Transverse colon (tissue), 4 donors: ENCODE data around the gene ZNF850. TPM values are rescaled to one million over a fixed set of nuclear protein-coding genes. Genes with fewer than 3 reads are reported as not detected.

Experiments used
- DNase-seq: peaks from one replicate; pipeline ENCODE4 v3.0.0-alpha.2; 2019
- H3K27ac ChIP-seq, 4 donors: fragments of 200-600 bp; sonication (generic); 2 replicates each; pipeline ENCODE4 v1.5.1; 2016 to 2018; ENCODE audit warnings: inconsistent platforms in 4 of 4
- H3K27me3 ChIP-seq: fragments of 200-600 bp; sonication (generic); 2 replicates; pipeline ENCODE4 v1.5.1; 2017; ENCODE audit warnings: inconsistent platforms
- H3K36me3 ChIP-seq, 4 donors: fragments of 200-600 bp; sonication (generic); 2 replicates each; pipeline ENCODE4 v1.5.1; 2017 to 2019; ENCODE audit warnings: inconsistent platforms in 4 of 4
- H3K4me1 ChIP-seq, 4 donors: fragments of 200-600 bp; sonication (generic); 2 replicates each; pipeline ENCODE4 v1.5.1; 2017 to 2020; ENCODE audit warnings: inconsistent platforms in 4 of 4
- H3K4me3 ChIP-seq, 4 donors: fragments of 200-600 bp; sonication (generic); 1 replicate in 1 of 4; 2 replicates in 3 of 4; pipeline versions ENCODE4 v1.5.1 to v1.6.1; 2017 to 2019; ENCODE audit warnings: inconsistent platforms in 4 of 4
- H3K9me3 ChIP-seq, 2 donors: fragments of 200-600 bp; sonication (generic); 2 replicates each; pipeline ENCODE4 v1.5.1; 2017 to 2019; ENCODE audit warnings: inconsistent platforms in 2 of 2
- EP300 ChIP-seq: sonication (generic); formaldehyde crosslinking; IDR thresholded peaks from one replicate; pipeline ENCODE4 v1.6.1; 2017; ENCODE audit warnings: antibody characterized with exemption, low read depth
- POLR2A ChIP-seq: fragments of 450-650 bp; IDR thresholded peaks from one replicate; pipeline ENCODE4 v1.6.1; 2016; ENCODE audit warnings: antibody characterized with exemption, mild to moderate bottlenecking, moderate library complexity
- POLR2AphosphoS5 ChIP-seq, 3 donors: sonication (generic); formaldehyde crosslinking; IDR thresholded peaks; one replicate each; pipeline ENCODE4 v1.6.1; 2016; ENCODE audit warnings: antibody characterized with exemption in 3 of 3
- WGBS, 2 donors: methylation state at CpG; one replicate each; pipeline ENCODE4 v1.1.5; 2018; ENCODE audit warnings: low coverage in 1 of 2; 5-methylcytosine and 5-hydroxymethylcytosine counted together
- in situ Hi-C, 4 donors: fragments of 200-750 bp; cut with MboI; loops; one replicate each; pipeline versions ENCODE4 v1.15.0 to v1.15.1; 2017; ENCODE audit warnings: low sequenced_read_pairs in 3 of 4, low pct_ligation_motif_present in 1 of 4, low pct_unique_long_range_greater_than_20kb in 1 of 4
- intact Hi-C: fragments of 100-400 bp; cut with DNase I; formaldehyde crosslinking; loops from one replicate; pipeline ENCODE4 v1.15.1; 2023; ENCODE audit warnings: low total_unique reads
- total RNA-seq, 4 donors: library from RNA; depleted of rRNA; stranded (reverse); fragments of >200 nt; gene quantifications; one replicate each; pipeline ENCODE4 v1.1.0, GENCODE V29; 2016
- TF ChIP-seq, protein P1 (sequence below), 5 experiments: fragments of 200-600 bp in 3 of 5; fragments of 450-650 bp in 2 of 5; sonication (generic) in 3 of 5; IDR thresholded peaks; 1 replicate in 2 of 5; 2 replicates in 3 of 5; pipeline ENCODE4 v1.5.1; 2016 to 2017; ENCODE audit warnings: antibody characterized with exemption in 5 of 5, inconsistent platforms in 3 of 5, mild to moderate bottlenecking in 2 of 5, moderate library complexity in 1 of 5

The ZNF850 gene
- total RNA-seq, 4 donors from 2014 or later, result 0.75 to 2.2 (median 1.4) TPM

DNA sequence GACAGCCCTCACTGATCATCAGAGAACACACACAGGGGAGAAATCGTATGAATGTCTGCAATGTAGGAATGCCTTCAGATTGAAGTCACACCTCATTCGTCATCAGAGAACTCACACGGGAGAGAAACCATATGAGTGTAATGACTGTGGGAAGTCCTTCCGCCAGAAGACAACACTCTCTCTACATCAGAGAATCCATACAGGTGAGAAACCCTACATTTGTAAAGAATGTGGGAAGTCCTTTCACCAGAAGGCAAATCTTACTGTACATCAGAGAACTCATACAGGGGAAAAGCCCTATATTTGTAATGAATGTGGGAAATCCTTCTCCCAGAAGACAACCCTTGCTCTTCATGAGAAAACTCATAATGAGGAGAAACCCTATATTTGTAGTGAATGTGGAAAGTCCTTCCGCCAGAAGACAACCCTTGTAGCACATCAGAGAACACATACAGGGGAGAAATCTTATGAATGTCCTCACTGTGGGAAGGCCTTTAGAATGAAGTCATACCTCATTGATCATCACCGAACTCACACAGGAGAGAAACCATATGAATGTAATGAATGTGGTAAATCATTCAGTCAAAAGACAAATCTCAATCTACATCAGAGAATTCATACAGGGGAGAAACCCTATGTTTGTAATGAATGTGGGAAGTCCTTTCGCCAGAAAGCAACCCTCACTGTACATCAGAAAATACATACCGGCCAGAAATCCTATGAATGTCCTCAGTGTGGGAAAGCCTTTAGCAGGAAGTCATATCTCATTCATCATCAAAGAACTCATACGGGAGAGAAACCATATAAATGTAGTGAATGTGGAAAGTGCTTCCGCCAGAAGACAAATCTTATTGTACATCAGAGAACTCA, 52.7 kb downstream of the ZNF850 start:
- TF ChIP-seq EP300, result no peak
- TF ChIP-seq, protein P1, sequence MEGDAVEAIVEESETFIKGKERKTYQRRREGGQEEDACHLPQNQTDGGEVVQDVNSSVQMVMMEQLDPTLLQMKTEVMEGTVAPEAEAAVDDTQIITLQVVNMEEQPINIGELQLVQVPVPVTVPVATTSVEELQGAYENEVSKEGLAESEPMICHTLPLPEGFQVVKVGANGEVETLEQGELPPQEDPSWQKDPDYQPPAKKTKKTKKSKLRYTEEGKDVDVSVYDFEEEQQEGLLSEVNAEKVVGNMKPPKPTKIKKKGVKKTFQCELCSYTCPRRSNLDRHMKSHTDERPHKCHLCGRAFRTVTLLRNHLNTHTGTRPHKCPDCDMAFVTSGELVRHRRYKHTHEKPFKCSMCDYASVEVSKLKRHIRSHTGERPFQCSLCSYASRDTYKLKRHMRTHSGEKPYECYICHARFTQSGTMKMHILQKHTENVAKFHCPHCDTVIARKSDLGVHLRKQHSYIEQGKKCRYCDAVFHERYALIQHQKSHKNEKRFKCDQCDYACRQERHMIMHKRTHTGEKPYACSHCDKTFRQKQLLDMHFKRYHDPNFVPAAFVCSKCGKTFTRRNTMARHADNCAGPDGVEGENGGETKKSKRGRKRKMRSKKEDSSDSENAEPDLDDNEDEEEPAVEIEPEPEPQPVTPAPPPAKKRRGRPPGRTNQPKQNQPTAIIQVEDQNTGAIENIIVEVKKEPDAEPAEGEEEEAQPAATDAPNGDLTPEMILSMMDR (IDR thresholded peaks at IDR 0.05), result no peak
- TF ChIP-seq POLR2A, result no peak
- no peak for TF ChIP-seq POLR2AphosphoS5 (IDR thresholded peaks at IDR 0.05)
- Histone ChIP-seq H3K9me3 (peaks cover 95 to 99% of the 10 kb centered on the region in 2 donors), H3K4me1 (no peaks in the 10 kb centered on the region), H3K4me3 (no peak overlapping the region), H3K27ac (no peak overlapping the region), H3K36me3 (peaks cover 13 to 95% (median 46%) of the 10 kb centered on the region in 4 donors), H3K27me3 (no peaks in the 10 kb centered on the region)
- 97 to 100% methylated on average over 9 to 10 of the region's 10 CpGs for WGBS, 2 donors
- intact Hi-C loops, result no loop called here
- DNase-seq, result no peak
- in situ Hi-C loops, result no loop called here

DNA sequence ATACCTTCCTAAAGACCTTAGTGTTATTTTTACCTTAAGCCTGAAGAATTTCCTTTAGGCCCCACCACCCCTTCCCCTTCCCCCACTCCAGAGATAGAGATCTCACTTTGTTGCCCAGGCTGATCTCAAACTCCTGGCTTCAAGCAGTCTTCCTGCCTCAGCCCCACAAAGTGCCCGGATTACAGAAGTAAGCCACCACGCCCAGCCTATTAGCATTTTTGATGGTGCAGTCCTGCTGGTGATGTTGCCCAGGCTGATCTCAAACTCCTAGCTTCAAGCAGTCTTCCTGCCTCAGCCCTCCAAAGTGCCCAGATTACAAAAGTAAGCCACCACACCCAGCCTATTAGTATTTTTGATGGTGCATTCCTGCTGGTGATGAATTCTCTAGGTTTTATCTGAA, 63.2 kb downstream of the ZNF850 start:
- no peak for DNase-seq
- no peak for TF ChIP-seq EP300
- TF ChIP-seq, protein P1 (IDR thresholded peaks at IDR 0.05), result no peak
- no peak for TF ChIP-seq POLR2A
- no peak for TF ChIP-seq POLR2AphosphoS5 (IDR thresholded peaks at IDR 0.05)
- in situ Hi-C loops, result no loop called here
- Histone ChIP-seq H3K27ac (no peak overlapping the region), H3K9me3 (peaks cover 97 to 99% of the 10 kb centered on the region in 2 donors), H3K36me3 (peaks cover 4 to 74% (median 38%) of the 10 kb centered on the region in 4 donors), H3K4me3 (no peak overlapping the region), H3K4me1 (no peaks in the 10 kb centered on the region), H3K27me3 (no peaks in the 10 kb centered on the region)
- intact Hi-C loops, result no loop called here
- WGBS, 2 donors, result 95% methylated on average over 2 of the region's 2 CpGs; no CpG with 5 or more reads in 1 of the 2 donors

DNA sequence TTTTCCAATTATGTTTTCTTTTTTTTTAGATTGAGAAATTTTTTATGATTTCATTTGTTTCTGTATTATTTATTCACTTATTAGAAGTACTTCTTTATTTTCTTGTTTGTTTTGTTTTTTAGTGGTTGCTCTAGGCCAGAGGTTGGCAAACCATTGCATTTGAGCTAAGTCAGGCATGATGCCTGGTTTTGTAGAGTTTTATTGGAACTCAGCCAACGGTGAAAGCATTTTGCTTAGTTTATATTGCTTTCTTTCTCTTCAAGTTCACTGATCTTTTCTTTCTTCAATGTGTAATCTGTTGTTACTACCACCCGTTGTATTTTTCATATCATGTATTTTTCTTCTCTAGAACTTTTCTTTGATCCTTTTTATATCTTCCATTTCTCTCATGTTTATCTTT, 65.5 kb downstream of the ZNF850 start:
- in situ Hi-C loops, result no loop called here
- Histone ChIP-seq H3K27ac (no peak overlapping the region), H3K27me3 (no peaks in the 10 kb centered on the region), H3K36me3 (peaks cover 1 to 57% (median 19%) of the 10 kb centered on the region in 4 donors), H3K4me1 (no peaks in the 10 kb centered on the region), H3K9me3 (peaks cover 85 to 87% of the 10 kb centered on the region in 2 donors), H3K4me3 (no peak overlapping the region)
- TF ChIP-seq POLR2A (no peak), EP300 (no peak), POLR2AphosphoS5 (IDR thresholded peaks at IDR 0.05) (no peak)
- TF ChIP-seq, protein P1 (IDR thresholded peaks at IDR 0.05), result no peak
- WGBS, 2 donors, result 46 to 100% methylated on average over 1 to 2 of the region's 2 CpGs
- DNase-seq, result no peak
- intact Hi-C loops, result no loop called here

DNA sequence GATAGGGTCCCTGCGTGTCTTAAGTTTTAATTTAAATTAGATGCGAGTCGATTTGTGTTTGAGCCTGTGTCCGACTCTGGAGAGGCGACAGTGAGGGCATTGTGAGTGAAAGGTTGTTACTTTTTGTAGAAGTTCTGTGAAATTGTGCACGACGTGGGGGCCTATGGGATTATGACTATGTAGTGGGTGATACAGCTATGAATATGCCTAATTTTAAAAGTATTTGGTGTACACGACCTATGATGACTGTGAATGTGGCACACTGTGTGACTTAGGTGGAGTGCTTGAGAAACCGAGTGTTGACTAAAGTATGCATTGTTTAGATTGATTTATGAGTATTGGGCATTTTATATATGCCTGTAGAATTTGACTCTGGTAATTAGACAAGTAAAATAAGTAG, 84.5 kb downstream of the ZNF850 start:
- Histone ChIP-seq H3K4me1 (peaks cover 7 to 17% (median 11%) of the 10 kb centered on the region in 4 donors), H3K9me3 (peaks cover 17 to 21% of the 10 kb centered on the region in 2 donors), H3K27ac (peak overlapping the region; percentile 58 to 85 (median 80)), H3K27me3 (no peaks in the 10 kb centered on the region), H3K36me3 (peaks cover 0 to 38% (median 19%) of the 10 kb centered on the region in 4 donors), H3K4me3 (peak overlapping the region; percentile 34 to 82 (median 68))
- no peak for DNase-seq
- intact Hi-C loops, result no loop called here
- 6 to 10% methylated on average over 7 to 9 of the region's 9 CpGs for WGBS, 2 donors
- in situ Hi-C loops, result no loop called here
- TF ChIP-seq POLR2AphosphoS5 (IDR thresholded peaks at IDR 0.05) (no peak), EP300 (no peak)
